Measurements from ENCODE around the gene RPS16.

The RPS16 gene

GRCh38 chr19:39436350-39436716 lies 584 bp upstream of the RPS16 start:
- TF ChIP-seq CTCF (IDR thresholded peaks at IDR 0.05; ENCODE audit: insufficient read depth, low read depth, low read length, missing control alignments), result no peak
- H3K4me3 ChIP-seq (ENCODE audit: low read length), result peak overlapping the region; percentile 99
- no peak for DNase-seq (ENCODE audit: low read depth)

DNA sequence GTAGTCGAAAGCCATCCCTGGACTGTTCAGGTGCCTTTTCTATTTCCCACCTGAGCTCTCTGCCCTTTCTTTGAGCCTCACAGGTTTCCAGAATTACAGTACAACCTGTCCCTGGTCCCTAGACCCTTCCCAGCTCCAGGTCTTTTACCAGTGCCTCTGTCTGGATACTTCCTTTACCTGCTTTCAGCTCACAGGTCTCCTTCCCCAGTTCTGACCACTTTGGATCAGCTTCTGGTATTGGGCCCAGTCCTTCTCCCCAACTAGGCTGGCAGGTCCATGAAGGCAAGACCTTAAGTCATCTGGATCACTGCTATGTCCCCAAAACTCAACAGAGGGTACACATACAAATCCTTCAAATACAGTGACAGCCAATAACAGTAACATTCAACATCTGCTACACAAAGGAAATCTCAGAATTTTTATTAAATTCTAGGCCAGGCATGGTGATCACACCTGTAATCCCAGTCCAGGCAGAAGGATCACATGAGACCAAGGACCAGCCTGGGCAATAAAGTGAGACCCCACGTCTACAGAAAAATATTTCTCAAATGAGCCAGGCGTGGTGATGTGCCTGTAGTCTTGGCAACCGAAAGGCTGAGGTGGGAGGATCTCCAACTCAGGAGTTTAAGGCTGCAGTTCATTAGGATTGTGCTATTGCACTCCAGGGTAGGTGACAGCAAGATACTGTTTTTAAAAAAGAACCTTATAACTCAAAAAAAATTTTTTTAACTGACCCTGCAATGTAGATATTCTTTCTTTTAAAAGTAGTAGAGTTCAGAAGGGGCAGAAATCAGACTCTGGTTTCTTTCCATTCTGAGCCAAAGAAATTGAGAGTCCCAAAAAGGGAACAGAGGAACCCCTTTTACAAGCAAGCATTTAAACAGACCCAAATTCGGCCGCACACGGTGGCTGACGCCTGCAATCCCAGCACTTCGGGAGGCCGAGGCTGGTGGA lies 1.3 kb downstream of the RPS16 start:
- peak overlapping the region; percentile 99 for H3K4me3 ChIP-seq (ENCODE audit: low read length)
- no peak for DNase-seq (ENCODE audit: low read depth)
- no peak for TF ChIP-seq CTCF (IDR thresholded peaks at IDR 0.05; ENCODE audit: insufficient read depth, low read depth, low read length, missing control alignments)

DNA sequence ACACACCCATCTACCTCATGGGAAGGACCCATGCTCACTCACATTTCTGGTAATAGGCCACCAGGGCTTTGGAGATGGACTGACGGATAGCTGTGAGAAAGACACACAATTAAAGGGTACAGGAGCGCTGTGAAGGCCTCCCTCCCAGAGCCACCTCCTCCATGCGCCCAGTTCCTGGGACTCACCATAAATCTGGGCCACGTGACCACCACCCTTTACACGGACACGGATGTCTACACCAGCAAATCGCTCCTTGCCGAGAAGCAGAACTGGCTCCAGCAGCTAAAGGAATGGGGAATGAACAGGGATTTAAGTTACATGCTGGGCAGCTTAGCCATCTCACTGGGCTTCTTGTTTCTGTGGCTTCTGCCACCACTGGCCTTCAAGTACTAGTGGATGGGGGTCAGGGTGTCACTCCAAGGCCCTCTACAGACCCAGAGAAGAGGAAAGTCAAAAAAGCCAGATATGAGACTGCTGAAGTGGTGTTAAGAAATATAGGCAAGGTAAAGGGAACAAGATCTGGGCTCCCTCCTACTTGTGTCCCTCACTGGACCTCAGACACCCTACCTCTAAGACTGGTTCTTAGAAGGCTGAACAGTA lies 2.2 kb downstream of the RPS16 start:
- no peak for TF ChIP-seq CTCF (IDR thresholded peaks at IDR 0.05; ENCODE audit: insufficient read depth, low read depth, low read length, missing control alignments)
- no peak for DNase-seq (ENCODE audit: low read depth)
- no peak overlapping the region for H3K4me3 ChIP-seq (ENCODE audit: low read length)

DNA sequence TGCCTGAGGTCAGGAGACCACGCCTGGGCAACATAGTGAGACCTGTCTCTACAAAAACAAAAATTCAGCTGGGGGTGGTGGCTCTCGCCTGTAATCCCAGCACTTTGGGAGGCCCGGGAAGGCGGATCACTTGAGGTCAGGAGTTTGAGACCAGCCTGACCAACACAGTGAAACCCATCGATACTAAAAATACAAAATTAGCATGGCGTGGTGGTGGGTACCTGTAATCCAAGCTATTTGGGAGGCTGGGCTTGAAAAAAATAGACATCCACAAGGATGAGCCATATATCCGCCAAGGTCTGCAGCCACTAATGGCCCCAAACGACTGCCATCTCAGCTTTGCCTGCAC lies 3.1 kb downstream of the RPS16 start:
- no peak for DNase-seq (ENCODE audit: low read depth)
- no peak overlapping the region for H3K4me3 ChIP-seq (ENCODE audit: low read length)
- TF ChIP-seq CTCF (IDR thresholded peaks at IDR 0.05; ENCODE audit: insufficient read depth, low read depth, low read length, missing control alignments), result no peak

GRCh38 chr19:39430675-39431593 lies 4.8 kb downstream of the RPS16 start:
- no peak overlapping the region for H3K4me3 ChIP-seq (ENCODE audit: low read length)
- TF ChIP-seq CTCF (IDR thresholded peaks at IDR 0.05; ENCODE audit: insufficient read depth, low read depth, low read length, missing control alignments), result no peak
- peak; percentile 97 for DNase-seq (ENCODE audit: low read depth)

DNA sequence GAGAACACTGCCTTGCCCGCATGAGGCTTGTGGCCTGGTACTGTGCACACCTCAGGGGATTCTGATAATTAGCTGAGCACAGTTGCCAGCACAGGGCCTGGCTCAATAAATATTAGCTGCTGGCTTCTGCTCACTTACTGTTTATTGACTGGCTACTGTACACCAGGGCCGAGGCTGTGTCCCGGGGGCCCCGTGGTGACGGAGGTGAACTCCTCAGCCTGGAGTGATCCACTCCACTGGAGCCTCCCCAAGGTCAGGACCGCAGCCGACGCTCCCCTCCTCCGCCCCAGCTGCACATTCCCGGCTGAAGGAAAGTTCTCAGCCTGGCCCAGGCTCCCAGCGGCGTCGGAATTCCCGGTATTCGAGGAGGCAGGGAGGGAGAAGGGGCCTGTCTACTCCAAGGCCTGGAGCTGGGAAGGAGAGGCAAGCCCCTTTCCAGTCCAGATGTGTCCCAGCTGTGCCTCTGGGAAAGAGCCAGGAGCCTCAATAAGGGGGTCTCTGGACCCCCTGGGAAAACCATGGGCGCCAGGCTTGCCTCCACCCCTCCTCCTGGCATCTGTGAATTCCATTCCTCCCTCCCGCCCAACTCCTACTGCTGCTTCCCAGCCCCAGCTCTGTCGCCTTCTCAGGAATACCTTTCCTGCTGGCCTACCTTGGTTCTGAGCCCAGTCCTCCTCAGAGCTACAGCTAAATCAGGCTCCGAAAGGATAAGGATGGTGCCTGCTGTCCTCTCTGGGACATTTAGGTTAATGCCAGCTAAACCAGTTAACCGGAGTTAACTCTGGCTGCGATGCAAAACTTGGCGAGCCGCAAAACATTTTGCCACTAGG lies 7.3 kb downstream of the RPS16 start:
- no peak for DNase-seq (ENCODE audit: low read depth)
- H3K4me3 ChIP-seq (ENCODE audit: low read length), result no peak overlapping the region
- no peak for TF ChIP-seq CTCF (IDR thresholded peaks at IDR 0.05; ENCODE audit: insufficient read depth, low read depth, low read length, missing control alignments)

All from epithelial cell of esophagus (primary cell).